GM18868 (cell line): ENCODE measurements around the gene ZNF628.
"Not testable (repeated sequence)": the region's sequence is repeated elsewhere in the genome, so short reads cannot be mapped to it uniquely, and the experiment has no call there.

Experiments
- ATAC-seq: cut with Tn5 transposase; IDR thresholded peaks from one replicate; pipeline ENCODE4 v1.9.1; 2021; ENCODE audit warnings: mild to moderate bottlenecking, moderate library complexity; ENCODE audit not compliant: unreplicated experiment

Gene ZNF628

DNA sequence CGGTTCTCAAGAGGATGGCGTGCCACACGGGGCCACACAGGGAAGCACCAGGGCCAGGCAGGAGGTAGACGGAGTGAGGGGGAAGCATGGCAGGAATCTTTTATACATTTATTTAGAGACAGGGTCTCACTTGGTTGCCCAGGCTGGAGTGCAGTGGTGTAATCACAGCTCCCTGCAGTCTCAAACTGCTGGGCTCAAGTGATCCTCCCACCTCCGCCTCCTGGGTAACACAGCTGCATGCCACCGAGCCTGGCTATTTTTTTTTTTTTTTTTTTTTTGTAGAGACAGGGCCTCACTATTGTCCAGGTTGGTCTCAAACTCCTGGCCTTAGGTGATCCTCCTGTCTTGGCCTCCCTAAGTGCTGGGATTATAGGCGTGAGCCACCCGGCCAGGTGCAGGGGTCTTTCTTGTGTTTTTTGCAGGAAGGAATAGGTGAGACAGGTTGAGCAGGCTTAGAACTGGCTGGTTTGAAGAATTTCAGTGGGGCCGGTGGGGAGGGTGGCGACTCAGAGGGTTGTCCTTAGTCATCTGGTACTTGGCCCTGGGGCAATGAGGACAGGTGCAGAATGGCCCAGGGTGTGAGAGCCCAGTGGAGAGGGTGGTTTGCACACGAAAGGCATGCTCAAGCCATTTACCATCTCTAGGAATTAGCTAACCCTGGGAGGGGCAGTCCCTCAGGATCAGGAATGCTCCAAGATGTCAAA is 19.4 kb downstream of the ZNF628 start:
- no peak for ATAC-seq

DNA sequence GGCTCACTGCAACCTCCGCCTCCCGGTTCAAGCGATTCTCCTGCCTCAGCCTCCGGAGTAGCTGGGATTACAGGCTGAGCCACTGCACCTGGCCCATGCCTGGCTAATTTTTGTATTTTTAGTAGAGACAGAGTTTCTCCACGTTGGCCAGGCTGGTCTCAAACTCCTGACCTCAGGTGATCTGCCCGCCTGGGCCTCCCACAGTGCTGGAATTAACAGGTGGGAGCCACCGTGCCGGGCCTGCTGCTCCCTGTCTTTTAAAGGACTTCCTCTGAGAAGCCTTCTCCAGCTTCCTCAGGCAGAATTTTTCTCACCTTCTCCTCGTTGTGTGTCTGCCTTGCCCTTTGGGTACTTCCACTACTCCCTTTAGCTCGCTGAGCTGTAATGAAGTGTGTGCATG is 20.4 kb downstream of the ZNF628 start:
- ATAC-seq = not testable (repeated sequence)

DNA sequence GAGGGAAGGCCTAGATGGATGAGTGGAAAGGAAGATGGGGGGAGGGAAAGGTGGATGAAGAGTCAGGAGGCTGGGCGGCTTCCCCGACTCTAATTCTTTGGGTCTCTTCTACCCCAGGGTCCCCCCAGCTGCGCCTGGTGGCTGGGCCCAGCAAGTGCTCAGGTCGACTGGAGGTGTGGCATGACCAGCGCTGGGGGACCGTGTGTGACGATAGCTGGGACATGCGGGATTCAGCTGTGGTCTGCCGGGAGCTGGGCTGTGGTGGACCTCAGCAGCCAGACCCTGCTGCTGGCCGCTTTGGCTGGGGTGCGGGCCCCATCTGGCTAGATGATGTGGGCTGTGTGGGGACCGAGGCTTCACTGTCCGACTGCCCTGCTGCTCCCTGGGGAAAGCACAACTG is 21.3 kb downstream of the ZNF628 start:
- ATAC-seq = no peak

DNA sequence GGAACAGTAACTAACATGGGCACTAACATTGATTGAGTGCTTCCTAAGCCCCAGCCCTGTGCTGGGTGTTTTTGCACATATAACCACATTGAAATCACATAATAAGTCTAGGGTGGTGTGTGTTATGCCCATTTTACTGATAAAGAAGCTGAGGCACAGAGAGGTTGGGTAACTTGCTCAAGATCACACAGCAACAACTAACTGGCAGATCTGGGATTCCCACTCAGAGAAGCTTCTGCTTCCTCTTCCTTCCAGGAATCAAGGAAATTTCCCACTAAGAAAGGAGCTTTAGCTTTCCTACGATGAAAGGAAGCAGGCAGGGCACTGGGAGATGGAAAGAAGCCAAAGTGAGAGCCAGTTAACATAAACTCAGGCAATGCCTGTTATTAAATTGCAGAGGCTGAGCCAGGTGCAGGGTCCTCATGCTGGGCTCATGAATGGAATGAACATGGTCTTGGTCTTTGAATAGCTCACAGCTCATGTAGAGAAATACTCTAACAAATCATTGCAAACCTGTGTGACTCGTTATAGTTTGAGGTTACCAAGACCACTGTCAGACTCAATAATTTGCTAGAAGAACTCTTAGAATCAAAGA is 21.9 kb downstream of the ZNF628 start:
- ATAC-seq = no peak

DNA sequence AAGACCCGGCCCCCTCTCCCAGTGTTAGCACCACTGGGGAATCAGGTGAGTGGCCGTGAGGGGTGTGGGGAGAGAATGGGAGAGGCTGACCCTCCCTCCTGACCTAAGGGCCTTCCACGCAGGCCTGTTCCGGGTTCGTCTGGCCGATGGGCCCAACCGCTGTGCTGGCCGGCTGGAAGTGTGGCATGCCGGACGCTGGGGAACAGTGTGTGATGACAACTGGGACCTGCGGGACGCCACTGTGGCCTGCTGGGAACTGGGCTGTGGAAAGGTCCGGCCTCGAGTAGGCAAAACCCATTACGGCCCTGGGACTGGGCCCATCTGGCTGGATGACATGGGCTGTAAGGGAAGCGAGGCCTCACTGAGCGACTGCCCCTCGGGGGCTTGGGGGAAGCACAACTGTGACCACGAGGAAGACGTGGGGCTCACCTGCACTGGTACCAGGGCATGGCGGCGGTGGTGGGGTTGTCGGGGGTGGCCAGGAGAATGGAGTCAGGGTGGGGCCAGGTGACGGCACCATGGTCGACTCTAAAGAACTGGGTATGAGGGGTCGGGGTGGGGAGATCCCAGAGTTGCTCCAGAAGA is 24.0 kb downstream of the ZNF628 start:
- no peak for ATAC-seq

DNA sequence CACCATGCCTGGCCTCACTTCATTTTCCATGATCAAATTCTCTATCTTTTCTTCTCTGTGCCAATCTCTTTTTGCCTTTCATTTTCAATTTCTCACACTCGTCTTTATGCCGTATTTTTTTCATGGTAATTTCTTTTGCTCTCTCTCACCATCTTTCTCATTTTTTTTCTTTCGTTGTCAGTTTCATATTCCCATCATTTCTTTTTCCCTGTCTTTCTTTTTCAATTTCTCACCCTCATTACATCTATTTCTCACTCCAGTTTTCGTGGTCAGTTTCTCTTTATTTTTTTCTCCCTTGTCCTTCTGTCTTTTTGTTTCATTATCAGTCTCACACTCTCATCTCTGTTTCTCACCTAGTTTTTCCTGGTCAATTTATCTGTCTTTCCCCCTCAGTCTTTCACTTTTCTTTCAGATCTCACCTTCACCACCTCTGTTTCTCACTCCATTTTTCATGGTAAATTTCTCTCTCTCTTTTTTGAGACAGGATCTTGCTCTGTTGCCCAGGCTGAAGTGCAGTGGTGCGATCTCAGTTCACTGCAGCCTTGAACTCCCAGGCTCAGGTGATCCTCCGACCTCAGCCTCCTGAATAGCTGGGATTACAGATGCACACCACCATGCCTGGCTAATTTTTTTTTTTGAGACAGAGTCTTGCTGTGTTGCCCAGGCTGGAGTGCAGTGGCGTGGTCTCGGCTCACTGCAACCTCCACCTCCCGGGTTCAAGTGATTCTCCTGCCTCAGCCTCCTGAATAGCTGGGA is 26.0 kb downstream of the ZNF628 start:
- no peak for ATAC-seq

DNA sequence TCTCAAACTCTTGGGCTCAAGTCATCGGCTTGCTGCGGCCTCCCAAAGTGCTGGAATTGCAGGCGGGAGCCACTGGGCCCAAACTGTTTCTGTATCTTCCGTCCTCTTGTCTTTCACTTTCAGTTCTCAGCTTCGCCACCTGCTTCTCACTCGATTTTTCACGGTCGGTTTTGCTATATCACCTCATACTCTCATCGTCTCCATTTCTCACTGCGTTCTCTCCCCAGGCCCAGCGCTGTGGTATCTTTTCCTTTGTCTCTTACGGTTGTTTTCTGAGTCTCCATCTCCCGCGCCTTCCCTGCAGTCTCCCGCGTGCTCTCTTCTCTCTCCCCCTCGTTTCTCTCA is 26.7 kb downstream of the ZNF628 start:
- no peak for ATAC-seq

DNA sequence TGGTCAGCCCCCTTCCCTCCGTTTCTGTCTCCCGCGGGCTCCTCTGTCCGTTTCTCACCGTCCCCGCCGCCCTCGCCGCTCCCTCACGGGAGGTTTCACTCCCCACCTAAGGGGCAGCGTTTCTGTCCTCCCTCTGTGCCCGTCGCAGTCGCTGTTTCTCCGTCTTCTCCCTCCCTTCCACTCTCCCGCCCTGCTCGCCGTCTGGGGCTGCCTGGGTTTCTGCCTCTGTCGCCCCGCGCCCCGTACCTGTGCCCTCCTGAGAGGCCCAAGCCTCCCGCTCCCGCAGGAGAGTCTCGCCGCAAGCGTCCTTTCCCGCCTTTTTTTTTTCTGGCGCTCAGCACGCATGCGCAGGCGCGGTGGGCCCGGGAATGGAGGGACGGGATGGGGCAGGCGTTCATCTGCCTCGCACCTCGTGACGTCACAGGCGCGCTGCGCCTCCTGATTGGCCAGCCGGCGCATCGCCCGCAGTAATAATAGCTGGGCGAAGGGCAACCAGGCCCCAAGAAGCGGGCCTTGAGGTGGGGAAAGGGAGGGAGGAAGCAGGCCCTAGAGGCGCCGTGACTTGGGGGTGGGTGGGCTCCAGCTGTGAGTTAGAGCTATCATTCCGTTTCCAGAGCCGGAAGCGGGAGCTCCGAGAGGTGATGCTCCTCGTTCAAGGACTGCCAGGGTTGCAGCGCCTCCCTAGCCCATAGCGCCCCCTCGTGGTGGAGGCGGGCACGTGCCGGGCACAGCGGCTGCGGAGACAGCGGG is 27.3 kb downstream of the ZNF628 start:
- ATAC-seq = peak; percentile 85

DNA sequence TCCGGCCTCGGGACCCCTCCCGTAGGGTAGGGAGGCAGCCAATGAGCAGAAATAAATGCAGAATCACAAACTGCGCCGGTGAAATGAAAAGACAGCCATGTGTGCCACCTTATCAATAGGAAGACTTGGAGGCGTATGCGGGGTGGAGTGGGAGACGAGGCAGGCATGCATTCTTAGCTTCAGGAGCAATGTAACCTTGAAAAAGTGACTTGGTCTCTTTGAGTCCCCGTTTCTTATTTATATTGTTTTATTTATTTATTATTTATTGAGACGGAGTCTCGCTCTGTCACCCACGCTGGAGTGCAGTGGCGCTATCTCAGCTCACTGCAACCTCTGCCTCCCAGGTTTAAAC is 27.8 kb downstream of the ZNF628 start:
- no peak for ATAC-seq

DNA sequence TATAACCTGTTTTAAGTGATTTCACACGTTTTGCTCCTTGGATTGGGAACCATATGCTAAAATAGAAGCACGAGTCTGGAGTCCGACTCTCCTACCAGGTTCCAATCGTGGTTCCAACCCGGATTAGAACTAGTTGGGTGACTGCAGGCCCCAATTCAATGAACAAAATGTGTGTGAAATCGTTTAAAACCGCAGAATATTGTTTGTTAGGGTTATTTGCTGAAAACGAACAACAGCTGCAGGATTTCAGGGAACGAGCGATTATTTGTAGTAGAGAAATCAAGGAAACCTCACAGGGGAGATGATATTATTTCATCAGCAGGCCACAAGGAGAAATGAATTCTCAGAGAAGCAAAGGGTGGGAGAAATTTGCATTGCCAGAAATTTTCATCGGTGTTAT is 28.6 kb downstream of the ZNF628 start:
- no peak for ATAC-seq

DNA sequence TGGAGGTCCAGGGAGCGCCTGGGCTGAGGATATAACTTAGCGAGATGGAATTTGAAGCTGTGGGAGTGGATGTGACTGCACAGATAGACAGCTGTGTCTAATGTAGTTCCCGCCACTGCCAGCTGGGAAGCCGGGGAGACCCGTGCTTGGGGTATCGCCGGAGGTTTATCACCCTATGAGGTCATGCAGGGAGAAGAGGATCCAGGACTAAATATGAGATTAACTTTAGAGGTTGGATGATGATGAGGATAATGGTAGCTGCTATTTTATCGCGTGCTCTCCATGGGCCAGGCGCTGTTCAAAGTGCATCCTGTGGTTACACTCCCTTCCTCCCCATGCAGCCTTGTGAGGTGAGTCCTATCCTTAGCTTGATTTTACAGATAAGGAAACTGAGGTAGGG is 31.7 kb downstream of the ZNF628 start:
- no peak for ATAC-seq

DNA sequence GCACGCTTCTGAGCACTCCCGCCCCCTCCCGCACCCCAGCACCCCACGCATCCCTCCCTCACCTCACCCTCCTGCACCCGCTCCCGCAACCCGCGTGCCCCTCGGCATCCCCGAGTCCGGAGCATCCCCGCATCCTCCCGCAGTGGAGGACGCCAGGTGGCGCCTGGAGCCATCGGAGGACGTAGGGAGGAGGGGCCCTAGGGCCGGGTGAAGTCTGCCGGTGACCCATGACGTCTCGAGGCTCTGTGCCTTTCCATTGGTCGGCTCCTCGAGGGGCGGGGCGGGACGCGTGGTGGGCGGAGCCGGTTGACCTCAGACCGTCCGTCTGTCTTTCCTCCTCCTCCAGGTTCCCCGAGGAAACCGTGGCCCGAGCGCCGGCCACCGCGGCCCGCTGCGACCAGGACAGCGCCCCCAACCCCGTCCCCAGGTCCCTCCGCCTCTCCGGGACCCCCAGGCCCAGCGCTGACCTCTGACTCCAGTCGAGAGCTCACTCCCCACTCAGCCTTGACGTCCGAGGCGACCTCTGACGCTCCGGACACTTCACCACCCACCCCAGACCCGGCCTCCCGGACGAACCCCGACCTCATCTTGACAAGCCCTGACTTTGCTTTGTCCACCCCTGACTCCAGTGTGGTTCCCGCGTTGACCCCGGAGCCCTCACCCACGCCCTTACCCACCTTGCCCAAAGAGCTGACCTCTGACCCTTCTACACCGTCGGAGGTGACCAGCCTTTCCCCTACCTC is 40.6 kb downstream of the ZNF628 start:
- ATAC-seq = peak; percentile 93

DNA sequence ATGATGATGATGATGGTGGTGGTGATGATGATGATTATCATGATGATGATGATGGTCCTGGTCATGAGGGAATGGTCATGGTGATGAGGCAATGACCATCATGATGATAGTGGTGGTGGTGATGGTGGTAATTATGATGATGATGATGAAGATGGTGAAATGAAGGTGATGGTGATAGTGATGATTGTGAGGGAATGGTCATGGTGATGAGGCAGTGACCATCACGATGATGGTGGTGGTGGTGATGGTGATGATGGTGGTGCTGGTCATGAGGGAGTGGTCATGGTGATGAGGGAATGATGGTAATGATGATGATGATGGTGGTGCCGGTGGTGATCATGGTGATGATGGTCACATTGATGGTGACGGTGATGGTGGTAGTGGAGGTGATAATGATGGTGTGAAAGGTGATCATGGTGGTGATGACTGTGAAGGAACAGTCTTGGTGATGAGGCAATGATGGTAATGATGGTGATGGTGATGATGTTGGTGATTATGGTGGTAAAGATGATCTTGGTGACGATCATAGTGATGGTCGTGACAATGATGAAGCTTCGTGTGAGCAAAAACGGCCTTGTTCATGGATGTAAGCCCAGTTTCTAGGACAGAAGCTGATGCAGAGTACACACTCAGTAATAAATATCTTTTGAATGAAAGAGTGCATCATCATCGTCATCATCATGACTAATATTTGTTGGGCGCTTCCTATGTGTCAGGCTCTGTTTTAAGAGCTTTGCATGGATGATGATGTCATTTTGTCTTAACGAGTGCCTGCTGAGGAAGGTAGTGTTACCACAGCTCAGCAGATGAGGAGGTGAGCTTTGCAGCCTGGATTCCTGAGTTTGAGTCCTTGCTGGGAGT is 43.3 kb downstream of the ZNF628 start:
- ATAC-seq = no peak

DNA sequence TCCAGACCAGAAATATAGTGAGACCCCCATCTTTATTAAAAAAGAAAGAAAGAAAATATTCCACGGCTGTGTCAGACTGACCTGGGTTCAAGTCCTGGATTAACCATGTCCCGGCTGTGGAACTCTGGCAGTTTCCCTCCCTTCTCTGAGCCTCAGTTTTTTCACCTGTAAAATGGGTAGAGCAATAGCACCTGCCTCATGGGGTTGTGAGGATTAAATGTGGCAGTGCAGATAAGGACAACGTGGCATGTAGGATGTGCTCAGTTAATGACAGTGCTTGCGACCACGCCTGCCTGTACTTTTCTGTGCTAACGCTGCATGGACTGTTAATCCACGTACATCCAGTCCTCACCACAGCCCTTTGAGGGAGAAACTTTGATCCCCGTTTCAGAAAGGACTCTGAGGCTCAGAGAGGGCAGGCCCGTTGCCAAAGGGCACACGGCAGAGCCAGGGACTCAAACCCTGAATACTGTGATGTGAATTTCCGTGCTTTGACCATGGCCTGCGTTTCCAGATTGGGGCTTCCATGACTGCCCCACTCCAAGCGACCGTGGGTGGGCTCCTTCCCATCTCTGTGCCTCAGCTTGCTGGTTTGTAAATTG is 44.4 kb downstream of the ZNF628 start:
- ATAC-seq = no peak

DNA sequence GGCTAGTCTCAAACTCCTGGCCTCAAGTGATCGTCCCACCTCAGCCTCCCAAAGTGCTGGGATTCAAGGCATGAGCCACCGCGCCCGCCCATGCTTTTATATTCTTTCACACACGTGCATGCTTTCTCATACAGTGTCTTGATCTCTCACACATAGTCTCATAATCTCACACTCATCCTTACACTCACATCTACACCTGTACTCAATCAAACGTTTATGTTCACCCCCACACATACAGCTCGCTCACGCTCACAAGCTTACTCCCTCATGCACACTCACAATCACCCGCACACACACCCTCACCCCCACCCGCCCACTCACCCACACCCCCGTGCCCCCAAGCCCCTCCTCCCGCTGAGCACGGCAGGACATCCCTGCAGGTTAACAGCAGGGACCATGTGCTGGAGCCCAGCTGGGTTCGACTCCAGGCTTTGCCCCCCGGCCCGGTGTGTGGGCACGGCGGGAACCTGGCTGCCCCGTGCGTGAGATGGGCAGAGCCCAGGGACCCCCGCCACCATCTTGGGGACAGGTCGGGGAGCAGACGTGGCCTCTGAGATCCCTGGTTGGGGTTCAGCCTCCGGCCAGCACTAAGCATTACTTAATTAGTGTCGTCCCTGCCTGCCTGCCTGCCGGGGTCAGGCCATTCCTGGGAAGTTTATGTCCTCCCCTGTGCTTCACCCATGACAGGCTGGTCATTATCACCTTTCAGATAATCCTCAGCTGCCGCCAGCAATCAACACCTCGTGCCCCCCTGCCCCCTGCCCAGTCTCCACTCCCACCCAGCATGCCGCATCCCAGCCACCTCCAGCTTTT is 49.1 kb downstream of the ZNF628 start:
- no peak for ATAC-seq

DNA sequence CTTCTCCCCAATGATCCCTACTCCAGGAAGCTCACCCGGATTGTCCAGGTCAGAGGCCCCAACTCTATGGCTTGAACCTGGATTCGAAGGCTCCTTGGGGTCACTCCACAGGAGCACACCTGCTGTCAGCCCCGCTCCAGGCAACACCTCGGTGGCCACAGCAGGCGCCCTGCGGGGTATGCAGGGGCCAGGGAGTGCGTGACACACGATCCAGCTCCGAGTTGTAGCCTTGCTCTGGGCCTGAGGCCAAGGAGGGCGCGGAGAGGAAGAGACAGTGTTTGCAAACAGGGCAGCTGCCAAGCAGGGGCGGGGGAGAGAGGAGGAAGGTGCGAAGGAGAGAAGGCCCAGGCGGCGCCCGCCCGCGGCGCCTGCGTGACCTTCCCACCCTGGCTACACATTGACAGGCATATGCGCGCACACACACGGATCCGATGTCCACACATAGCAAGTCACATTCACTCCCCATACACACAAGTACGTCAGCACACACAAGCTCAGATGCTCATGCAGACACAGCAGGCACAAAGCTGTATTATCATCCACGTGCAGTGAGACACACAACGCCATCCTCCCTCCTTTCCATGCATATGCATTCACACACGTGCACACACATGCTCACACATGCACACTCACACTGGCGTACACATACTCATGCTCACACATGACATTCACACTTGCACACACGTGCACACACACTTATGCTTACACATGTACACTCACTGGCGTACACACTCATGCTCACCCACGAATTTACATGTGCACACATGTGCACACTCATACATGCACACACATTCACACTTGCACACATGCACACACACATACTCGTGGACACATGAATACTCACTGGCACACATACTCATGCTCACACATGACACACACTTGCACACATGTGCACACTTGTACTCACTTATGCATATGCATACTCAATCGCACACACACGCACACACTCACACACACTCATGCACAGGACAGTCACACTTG is 50.1 kb downstream of the ZNF628 start:
- ATAC-seq = no peak
